ENCODE results near the gene TTC21A. TPM values are rescaled to one million over a fixed set of nuclear protein-coding genes. Genes with fewer than 3 reads are reported as not detected.
A peak's percentile ranks its signal among the peaks of the same experiment; 100 is the strongest.

TTC21A gene
- total and polyA plus RNA-seq, 2 of the 13 experiments (the other 11 are each of a cell fraction or from before 2014, with no cell fraction given): 0.31 to 1.5 TPM

- TF ChIP-seq ZHX2 (IDR thresholded peaks at IDR 0.05; ENCODE audit: low read depth): 0 out of 2 replicates have a peak, but pooled peaks have one; percentile 20
- TF ChIP-seq ZHX2 (CRISPR knock-in tag; IDR thresholded peaks at IDR 0.05; ENCODE audit: borderline replicate concordance): no peak
- peak; percentile 90 for TF ChIP-seq SRF (IDR thresholded peaks at IDR 0.05; ENCODE audit: low read depth, low read length)
- peak; percentile 40; the same call in 1 of the 2 replicates for TF ChIP-seq ZNF777 (CRISPR knock-in tag; IDR thresholded peaks at IDR 0.05)
- 0 out of 2 replicates have a peak, but pooled peaks have one; percentile 36 for TF ChIP-seq ZNF292 (CRISPR knock-in tag; IDR thresholded peaks at IDR 0.05; ENCODE audit: borderline replicate concordance, low read depth)
- TF ChIP-seq PRDM15 (CRISPR knock-in tag; IDR thresholded peaks at IDR 0.05): 0 out of 2 replicates have a peak, but pooled peaks have one; percentile 16
- TF ChIP-seq UBTF (CRISPR knock-in tag; IDR thresholded peaks at IDR 0.05): peak; percentile 85; the same call in 1 of the 2 replicates
- peak; percentile 35 for TF ChIP-seq PHF5A (CRISPR knock-in tag; IDR thresholded peaks at IDR 0.05; ENCODE audit: low read depth, unreplicated experiment)
- no peak for TF ChIP-seq KDM5A (IDR thresholded peaks at IDR 0.05; ENCODE audit: borderline replicate concordance, low read length)
- peak; percentile 68 for TF ChIP-seq ATF2 (CRISPR knock-in tag; IDR thresholded peaks at IDR 0.05)
- TF ChIP-seq HNRNPK (IDR thresholded peaks at IDR 0.05; ENCODE audit: low read depth, low read length, poor library complexity, severe bottlenecking): no peak
- peak; percentile 80 for TF ChIP-seq ASH2L (IDR thresholded peaks at IDR 0.05; ENCODE audit: insufficient read length, low read depth, low read length)
Measured at GRCh38 chr3:39107388-39108199, at the start of gene TTC21A, which contains the start of gene GORASP1 (continued).

All from HepG2 (cell line).